Measurements from ENCODE around the gene IPPK.

IPPK gene

DNA sequence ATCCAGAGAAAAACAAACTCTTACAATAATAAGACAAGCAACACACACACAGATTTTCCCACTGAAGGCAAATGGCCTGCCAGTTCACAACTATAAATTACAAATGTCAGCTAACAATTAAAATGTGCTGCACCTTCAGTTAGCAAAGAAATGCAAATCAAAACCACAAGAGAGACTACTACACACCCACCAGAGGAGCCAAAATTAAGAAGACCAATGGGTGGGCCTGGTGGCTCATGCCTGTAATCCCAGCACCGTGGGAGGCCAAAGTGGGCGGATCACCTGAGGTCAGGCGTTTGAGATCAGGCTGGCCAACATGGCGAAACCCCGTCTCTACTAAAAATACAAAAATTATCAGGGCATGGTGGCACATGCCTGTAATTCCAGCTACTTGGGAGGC is 15.1 kb upstream of the IPPK start:
- no peak for DNase-seq (ENCODE audit: low read depth)

DNA sequence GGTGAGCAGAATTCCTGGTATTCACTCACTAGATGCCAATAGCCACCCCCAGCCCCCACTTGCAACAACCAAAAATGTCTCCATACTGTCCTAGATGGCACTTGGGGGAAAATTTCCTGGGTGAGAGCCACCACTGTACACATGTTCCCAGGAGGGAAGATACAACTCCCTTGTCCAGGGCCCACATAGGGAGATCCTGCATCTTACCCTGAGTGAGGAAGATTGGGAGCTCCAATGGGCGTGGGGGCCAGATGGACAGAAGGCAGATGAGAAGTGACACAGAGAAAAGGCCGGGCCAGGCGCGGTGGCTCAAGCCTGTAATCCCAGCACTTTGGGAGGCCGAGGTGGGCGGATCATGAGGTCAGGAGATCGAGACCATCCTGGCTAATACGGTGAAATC is 12.3 kb upstream of the IPPK start:
- DNase-seq (ENCODE audit: low read depth) = no peak

DNA sequence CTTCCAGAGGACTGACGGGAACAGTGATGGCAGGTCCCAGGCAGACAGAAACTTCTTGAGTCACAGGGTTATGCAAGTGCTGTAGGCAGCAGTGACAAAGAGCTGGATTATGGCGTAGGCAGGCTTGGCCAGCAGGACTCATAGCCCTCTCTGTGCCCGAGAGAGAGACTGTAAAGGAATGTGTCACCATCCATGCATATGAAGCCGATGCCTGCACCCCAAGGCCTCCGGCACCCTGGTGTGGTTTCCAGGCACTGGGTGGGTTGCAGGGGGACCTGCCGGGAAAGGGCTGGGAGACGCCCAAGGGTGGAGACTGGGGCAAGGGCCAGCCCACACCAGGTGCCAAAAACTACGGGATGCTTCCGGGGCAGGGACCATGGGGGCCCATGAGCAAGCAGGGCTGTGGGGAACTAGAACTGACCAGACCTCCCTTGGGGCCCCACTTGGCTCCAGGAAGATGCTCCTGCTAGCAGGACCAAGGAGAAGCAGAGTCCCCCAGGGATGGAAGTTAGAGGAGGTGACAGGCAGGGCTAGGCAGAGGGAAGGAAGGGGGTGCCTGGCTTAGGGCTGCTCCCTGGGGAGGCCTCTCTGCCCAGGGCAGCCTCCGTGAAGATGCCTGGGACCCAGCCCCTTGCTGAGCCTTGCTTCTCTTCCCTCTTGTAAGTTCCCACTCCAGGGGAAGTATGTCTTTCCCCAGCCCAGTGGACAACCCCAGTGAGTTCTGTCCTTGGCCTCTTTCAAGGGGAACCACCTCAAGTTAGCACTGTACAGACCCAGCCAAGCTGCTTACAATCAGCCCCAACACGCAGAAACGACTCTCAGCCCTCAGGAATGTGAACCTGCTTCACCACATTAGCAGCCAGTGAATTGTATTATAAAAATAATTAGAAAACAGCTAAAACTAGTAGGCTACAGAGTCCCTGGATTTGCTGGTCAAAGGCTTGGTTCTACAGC is 10.5 kb upstream of the IPPK start:
- no peak for DNase-seq (ENCODE audit: low read depth)

DNA sequence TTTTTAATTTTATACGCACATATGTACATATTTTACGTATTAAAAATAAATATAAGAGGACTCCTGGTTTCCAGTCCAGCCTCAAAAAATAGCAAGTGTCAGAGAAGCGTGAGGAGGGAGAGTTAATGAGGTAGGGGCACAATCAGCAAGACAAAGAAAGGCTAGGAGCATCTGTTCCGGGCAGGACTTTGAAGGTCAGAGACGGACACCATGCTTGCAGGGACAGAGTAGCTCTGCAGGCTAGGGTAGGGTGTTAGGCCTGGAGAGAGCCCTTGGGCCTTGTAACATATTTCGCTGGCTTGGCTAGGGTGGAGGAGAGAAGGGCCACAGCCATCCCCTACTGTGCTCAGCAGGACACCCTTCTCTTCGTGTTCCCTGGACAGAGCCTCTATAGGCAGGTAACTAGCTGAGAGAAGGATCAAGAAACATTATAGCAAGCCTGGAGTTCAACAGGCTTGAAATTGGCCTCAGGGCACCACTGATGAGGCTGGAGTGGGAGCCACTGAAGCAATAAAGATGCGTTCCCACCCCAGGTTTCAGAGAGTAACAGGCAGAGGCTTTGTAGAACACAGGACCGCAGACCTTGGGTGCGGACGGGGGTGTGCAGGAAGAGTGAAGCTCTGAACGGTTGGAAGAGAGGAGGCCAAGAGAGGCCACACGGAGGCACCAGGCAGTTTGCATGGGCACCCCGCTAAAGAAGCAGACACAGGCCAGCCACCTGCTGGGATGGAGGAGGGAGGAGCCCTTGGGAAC is 9.7 kb upstream of the IPPK start:
- DNase-seq (ENCODE audit: low read depth) = no peak

DNA sequence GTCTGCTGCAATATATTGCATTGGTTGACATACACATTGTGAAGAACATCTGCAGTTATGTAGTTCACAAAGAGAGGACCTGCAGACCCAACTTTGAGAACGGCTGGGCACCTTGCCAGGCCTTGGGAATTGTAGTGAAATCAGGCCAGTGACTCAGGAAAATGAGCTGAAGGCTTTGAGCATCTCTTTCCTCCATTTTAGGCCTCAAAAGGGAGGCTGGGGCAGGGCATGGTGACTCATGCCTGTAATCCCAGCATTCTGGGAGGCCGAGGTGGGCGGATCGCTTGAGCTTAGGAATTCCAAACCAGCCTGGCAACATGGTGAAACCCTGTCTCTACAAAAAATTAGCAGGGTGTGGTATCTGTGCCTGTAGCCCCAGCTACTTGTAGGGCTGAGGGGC is 1.4 kb upstream of the IPPK start:
- no peak for DNase-seq (ENCODE audit: low read depth)

DNA sequence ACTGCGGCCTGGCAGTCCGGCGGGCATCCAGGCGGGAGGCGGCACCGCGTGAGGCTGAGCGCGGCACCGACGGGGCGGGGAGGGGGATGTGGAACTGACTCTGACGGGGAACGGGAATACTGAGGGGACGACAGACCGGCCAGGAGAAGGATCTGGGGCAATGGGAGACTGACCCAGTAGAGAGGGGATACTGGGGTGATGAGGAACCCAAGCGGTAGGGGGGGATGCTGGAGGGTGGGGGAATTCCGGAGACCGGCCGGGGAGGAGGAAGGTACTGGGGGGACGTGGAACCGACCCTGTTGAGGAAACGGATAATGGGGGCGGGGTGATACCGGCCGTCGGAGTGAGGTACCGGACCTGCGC is 423 bp downstream of the IPPK start:
- no peak for DNase-seq (ENCODE audit: low read depth)

DNA sequence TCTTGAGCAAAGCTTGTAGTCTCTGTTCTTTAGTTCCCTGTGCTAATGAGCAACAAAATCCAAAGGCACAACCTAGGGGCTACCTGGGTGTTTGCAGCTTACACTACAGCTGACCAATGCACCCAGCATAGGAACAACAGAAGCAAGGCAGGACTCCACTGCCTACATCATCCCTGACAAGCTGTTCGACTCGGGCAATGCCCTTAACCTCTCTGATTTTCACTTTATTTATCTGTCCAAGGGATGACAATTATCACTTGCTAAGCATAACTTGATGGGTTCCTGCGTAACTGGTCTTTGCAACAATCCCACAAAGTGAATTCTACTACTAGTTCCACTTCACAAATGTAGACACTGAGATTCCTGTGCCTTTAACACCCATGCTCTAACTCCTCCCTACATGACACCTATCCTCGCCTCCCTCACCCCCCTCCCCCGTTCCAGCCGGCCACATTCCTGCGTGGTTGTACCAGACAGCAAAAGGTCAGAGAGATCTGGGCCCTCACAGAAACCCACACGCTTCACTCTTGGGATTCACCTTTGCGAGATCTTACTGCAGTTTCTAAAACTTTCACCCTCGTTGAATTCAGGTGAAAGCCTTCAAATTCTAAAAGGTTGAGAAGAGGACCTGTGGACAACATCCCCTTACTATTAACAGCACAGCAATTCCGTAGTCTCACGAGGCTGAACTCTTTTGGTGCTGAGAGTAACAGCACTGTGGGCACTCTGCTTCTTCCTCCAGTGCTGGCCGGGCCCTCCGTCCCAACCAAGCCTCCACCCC is 995 bp downstream of the IPPK start:
- no peak for DNase-seq (ENCODE audit: low read depth)

DNA sequence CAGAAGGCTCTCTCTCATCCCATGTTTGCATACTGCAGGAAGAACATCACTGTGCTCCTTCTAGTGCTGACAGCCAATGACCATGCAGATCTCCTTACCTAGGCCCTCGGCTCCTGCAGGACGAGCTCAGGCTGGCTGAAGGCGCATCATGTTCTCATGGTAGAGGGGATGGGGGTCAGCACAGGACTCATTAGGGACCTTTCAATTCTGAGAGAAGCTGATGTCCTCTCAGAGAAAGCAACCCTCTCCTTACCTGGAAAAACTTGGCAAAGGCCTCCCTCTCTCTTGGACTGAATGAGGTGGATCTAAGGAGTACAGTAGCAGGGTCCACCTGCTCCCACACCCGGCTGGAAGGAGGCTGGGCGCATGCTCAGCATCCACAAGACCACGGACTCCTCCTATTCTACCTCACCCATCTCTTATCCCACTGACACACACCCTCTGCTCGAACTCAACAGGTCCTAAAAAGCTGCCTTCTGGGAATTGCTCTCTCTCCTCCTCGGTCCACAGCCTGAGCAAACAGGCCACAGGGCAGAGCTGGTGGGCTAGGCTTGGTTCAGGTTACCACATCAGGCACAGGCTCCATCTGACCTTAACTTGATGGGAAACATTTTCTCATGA is 2.9 kb downstream of the IPPK start:
- no peak for DNase-seq (ENCODE audit: low read depth)

DNA sequence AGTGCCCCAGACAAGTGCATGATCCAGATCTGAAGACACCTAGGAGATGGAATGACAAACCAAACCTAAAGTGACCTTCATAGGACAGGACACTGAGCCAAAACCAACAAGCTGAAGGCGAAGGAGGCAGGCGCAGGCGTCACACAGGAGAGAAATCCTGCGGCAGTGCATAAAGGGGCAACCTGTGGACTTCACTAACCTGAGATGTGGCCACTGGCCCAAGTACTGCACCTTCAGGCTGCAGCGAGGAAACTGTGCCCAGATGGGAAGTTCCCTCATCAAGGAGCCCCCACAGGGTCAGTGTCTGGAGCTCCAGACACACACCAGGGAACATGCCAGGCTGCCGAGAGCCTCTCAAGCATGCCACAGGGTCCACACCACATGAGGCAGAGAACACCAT is 3.7 kb downstream of the IPPK start:
- DNase-seq (ENCODE audit: low read depth) = no peak

DNA sequence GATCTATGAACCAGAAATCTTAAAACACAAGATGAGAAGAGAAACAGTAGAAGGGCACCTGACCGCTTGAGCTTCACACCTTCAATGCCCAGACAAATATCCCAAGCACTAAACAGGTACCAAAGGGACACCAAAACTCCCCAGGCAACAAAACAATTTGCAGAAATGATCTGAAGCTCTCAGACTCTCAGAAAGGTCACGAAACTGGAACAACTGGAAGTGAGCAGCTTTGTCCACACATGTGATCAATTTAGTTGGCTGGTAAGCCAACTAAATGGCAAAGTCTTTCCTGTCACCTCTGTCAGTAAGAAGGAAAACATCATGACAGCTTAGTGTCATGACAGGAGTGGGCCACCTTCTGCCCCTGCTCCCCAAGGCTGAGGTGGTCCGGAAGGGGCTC is 4.1 kb downstream of the IPPK start:
- DNase-seq (ENCODE audit: low read depth) = no peak

DNA sequence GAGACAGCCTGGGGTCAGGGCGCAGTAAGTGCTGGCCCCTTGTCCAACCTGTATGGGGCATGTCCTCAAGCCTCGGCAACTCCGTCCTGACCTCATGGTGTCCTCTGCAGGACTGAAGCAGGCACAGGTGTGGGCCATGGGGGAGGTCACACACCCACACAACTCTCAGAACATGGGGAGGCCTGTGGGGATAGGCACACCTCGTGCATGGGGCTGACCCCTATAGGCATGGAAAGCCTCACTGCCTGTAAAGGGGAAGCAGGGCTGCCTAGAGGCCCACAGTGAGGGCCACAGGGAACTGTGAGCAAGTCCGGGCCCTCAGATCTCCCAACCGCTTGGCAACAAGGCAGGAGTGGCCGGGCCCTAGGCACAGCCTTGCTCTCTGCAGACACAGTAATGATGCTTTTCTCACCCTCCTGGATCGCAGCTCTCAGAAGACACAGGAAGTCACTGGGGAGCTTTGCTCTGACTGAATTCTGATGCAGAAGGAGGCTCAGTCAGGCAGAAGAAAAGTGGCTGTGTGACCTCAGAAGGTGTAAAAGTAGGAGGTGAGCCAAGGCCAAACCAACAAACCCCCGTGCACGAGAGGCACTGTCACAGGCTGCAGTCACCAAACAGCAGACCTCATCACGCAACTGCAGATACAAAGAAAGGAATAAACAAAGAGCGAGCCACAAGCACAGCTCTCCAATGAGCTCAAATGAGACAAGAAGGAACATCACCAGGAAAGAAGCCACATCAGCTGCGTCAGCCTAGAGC is 5.4 kb downstream of the IPPK start:
- no peak for DNase-seq (ENCODE audit: low read depth)

DNA sequence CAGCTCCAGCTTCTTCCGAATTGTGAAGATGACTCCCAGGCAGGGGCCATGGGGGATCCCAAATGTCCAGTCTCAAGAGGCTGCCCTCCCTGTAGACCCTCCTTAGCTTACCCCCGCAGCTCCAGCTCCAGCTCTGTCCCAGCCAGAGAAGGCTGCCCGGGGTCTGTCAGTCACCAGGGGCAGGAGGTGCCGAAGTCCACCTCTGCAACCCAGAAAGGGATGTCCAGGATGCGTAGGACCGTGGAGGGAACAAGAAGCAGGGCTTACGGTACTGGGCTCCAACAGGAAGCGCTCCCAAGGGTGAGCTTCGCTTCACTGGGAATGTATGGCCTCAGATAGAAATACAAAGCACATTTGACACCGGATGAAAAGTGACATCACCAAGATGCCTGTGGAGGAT is 6.0 kb downstream of the IPPK start:
- no peak for DNase-seq (ENCODE audit: low read depth)

DNA sequence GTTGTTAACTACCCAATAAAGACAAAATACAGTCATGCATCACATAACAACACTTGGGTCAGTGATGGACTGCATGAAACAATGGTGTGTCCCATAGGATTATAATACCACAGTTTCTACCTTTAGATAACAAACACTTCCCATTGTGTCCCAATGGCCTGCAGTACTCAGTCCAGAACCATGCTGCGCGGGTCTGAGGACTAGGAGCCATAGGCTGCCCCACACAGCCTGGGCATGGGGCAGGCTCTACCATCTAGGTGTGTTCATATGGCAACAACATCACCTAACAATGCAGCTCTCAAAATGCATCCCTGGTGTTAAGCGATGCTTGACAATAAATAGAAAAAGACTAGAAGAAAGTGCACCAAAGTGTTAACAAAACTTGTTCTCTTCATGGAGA is 6.8 kb downstream of the IPPK start:
- DNase-seq (ENCODE audit: low read depth) = no peak

DNA sequence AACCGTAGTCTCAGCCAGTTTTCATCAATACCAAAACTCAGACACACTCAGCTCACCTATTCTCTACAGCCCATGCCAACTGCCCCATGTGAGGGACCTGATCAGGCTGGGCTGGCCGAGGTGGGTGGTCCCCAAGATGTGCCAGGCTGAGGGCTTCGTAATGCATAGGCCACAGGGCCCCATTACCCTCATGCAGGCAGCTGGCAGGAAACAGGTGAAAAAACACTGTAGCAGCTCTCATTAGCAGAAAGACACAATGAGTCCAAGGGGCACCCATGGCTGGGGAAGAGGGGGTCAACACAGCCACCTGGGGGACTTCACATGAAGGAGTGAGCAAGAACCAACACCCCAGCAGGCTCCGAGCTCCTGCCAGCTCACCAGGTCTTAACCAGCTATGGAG is 8.2 kb downstream of the IPPK start:
- DNase-seq (ENCODE audit: low read depth) = no peak

DNA sequence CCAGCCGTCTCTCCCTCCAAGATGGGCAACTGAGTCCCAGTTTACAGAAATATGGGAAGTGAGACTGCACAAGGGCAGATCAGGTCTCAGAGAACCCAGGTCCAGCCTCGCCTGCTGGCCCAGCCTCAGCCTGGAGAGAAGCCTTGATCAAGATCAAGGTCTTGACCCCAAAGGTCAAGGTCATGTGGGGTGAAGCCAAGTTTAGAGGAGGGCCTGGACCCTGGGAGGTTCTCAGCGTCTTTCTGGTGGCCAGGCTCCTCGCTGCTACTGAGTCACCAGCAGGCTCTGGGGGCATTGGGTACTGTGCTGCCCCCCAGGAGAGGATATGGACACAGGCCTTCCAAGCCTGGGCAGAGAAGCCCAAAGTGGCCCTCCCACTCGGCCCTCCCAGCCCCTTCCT is 8.8 kb downstream of the IPPK start:
- no peak for DNase-seq (ENCODE audit: low read depth)

DNA sequence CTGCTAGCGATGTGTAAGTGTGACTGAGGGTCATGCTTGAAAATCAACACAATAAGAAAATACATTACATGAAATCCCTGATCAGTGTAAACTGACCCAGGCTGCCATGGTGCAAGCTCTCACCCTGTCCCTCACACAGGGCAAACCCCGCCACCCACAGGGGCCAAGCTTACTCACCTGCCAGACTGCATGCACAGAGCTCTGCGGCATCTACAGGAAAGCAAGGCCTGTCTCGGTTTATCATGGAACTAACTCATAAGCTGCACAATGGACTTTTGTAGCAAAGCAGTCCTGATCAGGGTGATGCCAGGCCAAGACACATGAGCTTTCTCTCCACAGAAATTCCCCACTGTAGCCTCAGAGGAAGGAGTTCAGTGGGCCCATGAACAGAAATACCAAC is 9.7 kb downstream of the IPPK start:
- no peak for DNase-seq (ENCODE audit: low read depth)

DNA sequence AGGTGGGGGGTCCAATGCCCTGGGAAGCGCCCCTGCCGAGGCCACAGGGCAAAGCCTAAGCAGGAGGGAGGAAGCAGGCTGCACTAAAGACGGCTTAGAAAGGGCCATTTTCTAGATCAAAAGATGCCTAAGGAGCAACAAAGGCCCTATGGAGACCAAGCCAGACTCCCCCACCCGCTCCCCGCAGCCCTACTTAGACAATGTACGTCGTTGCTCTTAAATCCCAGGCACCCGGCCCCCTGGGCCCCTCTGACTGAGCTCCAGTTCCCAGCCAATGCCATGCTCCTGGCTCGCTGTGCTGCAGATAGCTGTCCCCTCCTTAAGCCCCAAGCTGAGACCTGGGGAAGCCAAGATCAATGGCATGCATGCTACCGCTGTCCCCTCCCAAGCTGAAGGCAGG is 10.3 kb downstream of the IPPK start:
- no peak for DNase-seq (ENCODE audit: low read depth)

DNA sequence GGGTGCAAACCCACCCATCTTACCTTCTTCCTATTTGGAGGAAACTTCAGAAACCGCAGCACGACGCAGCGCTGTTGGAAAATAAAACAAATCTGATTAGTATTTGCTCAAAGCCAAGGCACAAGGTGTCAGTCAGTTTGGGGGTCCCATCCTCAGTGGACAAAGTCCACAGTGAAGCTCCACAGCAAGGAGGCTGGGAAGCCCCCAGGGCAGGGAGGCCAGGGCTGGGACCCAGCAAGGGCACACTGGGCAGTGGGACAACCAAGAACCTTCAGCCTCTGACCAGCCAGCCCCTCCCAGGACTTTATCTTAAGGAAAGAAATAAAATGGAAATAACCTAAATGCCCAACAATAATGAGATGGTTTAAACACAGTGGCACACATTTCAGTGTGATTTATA is 11.3 kb downstream of the IPPK start:
- no peak for DNase-seq (ENCODE audit: low read depth)

DNA sequence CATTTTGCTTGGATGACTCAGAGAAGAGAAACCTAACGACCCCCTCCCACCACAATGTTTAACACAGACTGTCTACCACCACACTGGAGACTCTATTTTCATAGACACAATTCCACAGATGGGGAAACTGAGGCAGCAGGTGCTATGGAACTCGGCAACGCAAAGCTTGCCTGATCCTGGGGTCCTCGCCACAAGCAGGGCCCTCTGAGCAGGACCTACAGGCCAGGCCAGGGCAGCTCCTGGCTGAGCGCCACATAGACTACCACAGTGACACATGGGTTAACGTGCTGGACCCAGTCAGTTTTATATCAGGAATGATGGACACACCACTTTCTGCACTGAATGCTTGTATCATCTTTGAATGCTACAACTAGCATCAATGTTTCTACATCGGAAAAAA is 11.8 kb downstream of the IPPK start:
- DNase-seq (ENCODE audit: low read depth) = no peak

DNA sequence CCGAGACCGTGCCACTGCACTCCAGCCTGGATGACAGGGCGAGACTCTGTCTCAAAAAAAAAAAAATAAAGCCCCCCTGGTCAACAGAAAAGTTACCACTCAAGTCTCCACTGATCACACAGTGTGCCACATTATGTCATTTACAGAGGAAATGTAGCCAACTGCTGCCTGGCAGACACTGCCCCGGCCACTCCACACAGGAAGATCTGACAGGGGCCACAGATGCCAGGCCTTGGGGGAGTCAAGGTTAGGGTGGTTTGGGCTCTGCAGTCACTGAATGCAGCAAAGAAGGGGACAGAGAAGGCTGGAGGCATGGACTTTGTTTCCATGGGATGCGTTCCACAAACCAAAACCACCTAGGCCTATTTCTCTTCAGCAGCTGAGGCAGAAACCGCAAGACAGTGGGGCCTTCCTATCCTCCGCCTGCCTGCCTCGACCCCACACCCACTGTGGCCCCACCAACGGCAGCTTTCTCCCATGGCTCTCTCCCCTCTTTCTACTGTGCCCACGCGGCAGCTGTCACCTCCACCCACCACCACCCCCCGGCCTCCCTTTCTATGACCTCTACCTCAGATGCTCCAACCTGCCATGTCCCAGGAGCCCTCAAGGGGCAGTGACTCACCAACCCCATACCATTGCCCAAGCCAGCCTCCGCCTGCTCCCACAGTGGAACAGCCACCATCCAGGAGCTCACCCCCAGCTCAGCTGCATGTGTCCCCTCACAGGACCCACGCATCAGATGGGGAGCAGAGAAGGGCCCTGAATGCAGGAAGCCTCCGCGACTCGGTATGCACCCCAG is 12.4 kb downstream of the IPPK start:
- no peak for DNase-seq (ENCODE audit: low read depth)

DNA sequence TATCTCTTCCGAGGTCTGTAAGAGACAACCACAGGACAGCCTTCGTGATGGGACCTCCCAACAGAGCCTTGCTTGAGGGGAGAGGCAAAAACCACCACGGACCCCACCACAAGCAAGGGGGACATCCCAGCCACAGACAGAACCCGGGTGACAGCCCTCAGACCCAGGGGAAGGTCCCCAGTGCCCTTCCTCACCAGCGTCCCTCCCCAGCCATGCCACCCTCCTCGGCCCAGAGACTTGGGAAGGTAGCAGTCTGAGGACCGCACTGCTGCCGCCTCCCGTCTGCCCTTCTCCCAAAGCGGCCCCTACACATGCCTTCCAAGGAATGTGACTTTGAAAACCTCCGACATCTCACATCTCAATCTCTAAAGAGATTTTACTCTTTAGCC is 13.4 kb downstream of the IPPK start:
- no peak for DNase-seq (ENCODE audit: low read depth)
